BJ (cell line): ENCODE results near the gene DCANP1. TPM values are rescaled to one million over a fixed set of nuclear protein-coding genes. Genes with fewer than 3 reads are reported as not detected.

Experiments used
- CTCF ChIA-PET: fragments of 350-600 bp; formaldehyde crosslinking; extraction: SDS; loops from one replicate; lab custom pipeline; 2021; ENCODE audit warnings: antibody characterized with exemption, inconsistent platforms; lab: Yijun Ruan, JAX
- POLR2A ChIA-PET: fragments of 300-600 bp; sonication (Branson Sonifier 250); formaldehyde crosslinking; extraction: SDS; loops from one replicate; lab custom pipeline; 2021; ENCODE audit warnings: antibody characterized with exemption; lab: Charles Lee
- DNase-seq: peaks from one replicate; pipeline ENCODE4 v3.0.0-alpha.2; 2011; ENCODE audit warnings: low read depth
- H3K27me3 ChIP-seq: 2 replicates; pipeline ENCODE4 v1.6.0; 2011; ENCODE audit warnings: low read length; ENCODE audit not compliant: control insufficient read depth, insufficient read depth
- H3K36me3 ChIP-seq: 2 replicates; pipeline ENCODE4 v1.5.1; 2011; ENCODE audit warnings: low read length; ENCODE audit not compliant: control insufficient read depth, insufficient read depth
- H3K4me3 ChIP-seq: 2 replicates; pipeline ENCODE4 v1.5.1; 2011; ENCODE audit warnings: low read depth, mild to moderate bottlenecking, control low read depth, low read length
- CTCF ChIP-seq: IDR thresholded peaks from 2 replicates; pipeline ENCODE4 v1.5.1; 2011; ENCODE audit warnings: low read depth, mild to moderate bottlenecking, control low read depth, inconsistent platforms, low read length, moderate library complexity; ENCODE audit not compliant: insufficient read depth
- polyA plus RNA-seq: library from polyadenylated mRNA; depleted of rRNA; stranded (reverse); fragments of >200 nt; gene quantifications from 2 replicates; pipeline ENCODE4 v1.2.3, GENCODE V29; 2011

The DCANP1 gene
- polyA plus RNA-seq, 1 experiment = not detected

DNA sequence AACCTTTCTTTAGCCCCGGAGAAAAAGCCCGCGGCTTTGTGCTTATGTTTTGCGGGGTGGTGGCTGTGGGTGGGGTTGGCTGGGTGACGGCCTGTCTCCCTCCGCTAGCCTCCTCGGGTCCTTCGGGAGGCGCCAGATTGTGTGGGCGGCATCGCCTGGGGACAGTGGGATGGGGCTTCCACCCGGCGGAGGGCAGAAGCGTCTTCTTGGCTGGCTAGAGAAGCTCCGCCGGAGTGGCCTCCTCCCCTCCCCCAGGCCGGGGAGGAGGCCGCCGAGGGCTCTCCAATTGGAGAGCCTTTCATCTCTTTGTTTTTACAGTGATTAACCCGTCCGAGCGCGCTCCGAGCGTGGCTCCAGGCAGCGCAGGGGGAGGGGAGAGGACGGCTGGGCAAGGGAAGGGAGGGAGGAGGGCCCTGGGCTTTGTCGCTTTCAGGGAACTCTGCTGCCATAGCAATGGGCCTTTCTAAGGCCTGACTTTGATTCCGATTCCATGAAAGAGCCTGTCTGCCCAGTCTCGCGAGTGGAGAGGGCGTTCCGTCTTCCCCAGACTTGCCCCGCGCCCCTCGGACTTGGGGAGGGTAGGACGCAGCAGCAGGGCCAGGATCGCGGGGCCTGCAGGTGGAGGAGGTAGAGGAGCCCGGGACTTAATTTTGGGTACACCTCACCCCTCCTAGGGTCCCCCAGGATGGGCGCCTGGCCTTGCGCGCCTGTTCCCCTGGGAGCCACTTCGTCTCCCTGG, 41.7 kb upstream of the DCANP1 start:
- no peak for TF ChIP-seq CTCF
- H3K36me3 ChIP-seq = no peaks in the 10 kb centered on the region
- DNase-seq = peak; percentile 10
- POLR2A ChIA-PET = no interaction called here
- H3K4me3 ChIP-seq = peak overlapping the region; percentile 32
- H3K27me3 ChIP-seq = no peaks in the 10 kb centered on the region
- CTCF ChIA-PET = interaction anchor here (1.0 to 4.4 kb wide), 4 partner anchors 19 to 65 kb away, joined by 4 to 21 read pairs (median 10); no protein-coding TSS in a partner anchor

DNA sequence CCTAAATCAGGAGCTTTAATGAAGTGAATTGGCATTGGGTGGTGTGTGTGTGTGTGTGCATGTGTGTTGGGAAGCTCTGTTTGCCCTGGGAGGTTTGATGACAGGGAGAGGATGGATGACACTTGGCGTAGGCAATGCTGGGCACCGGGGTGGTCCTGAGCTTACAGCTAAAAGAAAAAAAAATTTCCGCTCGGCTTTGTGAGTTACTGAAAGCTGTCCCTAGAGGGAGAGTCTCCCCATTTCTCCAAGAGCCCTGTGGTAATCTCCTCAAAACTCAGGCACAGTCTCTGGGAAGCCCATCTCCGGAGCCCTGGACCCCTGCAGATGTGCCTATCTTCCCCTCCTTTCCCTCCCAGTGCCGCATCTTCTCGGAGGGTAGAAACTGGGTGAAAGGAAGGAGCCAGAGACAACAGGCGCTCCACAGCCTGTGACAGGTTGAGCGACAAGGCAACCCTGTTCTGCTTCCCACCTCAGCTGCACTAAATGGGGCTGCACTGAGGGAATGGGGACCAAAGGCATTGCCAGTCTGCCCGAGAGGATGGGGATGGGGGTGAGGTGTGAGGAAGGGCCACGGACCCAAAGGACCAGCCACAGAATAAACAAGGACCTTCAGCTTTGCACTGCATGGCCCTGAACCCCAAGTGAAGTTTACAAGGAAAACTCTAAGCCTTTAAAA, 40.8 kb upstream of the DCANP1 start:
- H3K27me3 ChIP-seq = no peaks in the 10 kb centered on the region
- DNase-seq = no peak
- no peak for TF ChIP-seq CTCF
- ChIA-PET POLR2A (no interaction called here), CTCF (interaction anchor here (0.7 to 4.4 kb wide), 7 partner anchors 18 to 66 kb away, joined by 3 to 21 read pairs (median 4); no protein-coding TSS in a partner anchor)
- no peaks in the 10 kb centered on the region for H3K36me3 ChIP-seq
- H3K4me3 ChIP-seq = no peak overlapping the region

GRCh38 chr5:135487037-135487395, 39.9 kb upstream of the DCANP1 start:
- Histone ChIP-seq H3K27me3 (no peaks in the 10 kb centered on the region), H3K36me3 (no peaks in the 10 kb centered on the region), H3K4me3 (no peak overlapping the region)
- TF ChIP-seq CTCF = no peak
- DNase-seq = no peak
- ChIA-PET POLR2A (no interaction called here), CTCF (interaction anchor here (0.7 to 4.4 kb wide), 6 partner anchors 17 to 65 kb away, joined by 3 to 21 read pairs (median 4); no protein-coding TSS in a partner anchor)

DNA sequence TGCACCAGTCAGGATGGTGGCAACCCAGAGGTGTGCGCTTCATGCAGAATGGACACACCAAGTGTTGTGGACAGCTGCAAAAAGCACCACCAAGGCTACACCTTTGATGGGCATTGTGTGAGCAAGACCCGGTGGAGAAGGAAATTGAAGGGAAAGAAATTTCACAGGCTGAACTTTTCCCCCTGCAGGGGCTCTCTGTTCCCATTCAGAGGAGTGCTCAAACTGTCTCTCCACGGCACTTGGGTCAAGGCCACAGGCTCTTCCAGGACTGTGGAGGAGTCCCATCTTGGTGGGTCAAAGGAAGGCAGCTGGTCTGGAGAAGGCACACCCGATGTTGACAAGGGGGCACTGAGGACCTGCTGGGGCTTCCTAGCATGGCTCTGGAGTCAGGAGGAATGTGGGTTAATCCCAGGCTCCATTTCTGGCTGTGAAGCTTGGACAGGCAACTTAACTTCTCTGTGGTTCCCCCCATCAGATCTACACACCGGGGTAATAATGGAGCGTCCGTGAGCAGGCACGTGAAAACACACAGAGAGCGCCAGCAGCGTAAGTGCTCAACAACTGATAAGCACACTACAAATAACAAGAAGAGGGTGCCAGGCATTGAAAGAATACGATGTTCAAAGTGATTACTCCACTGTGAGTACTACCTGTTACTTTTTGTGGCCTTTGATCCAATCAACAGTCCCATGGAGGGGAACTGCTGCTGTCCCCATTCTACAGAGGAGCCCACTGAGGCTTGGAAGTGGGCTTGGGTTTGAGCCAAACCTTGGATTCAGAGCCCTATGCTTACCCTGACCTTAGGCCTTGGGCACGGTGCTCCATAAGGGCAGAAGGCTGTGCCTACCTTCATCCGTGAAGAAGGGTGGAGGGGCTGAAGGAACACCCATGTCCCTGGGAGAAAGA, 39.2 kb upstream of the DCANP1 start:
- ChIA-PET CTCF (interaction anchor here (0.6 to 4.4 kb wide), 5 partner anchors 20 to 67 kb away, joined by 3 to 21 read pairs (median 5); no protein-coding TSS in a partner anchor), POLR2A (no interaction called here)
- no peaks in the 10 kb centered on the region for H3K27me3 ChIP-seq
- no peak for TF ChIP-seq CTCF
- no peaks in the 10 kb centered on the region for H3K36me3 ChIP-seq
- DNase-seq = no peak
- no peak overlapping the region for H3K4me3 ChIP-seq
